K562 (cell line): ENCODE measurements around the gene CD300LD. TPM values are rescaled to one million over a fixed set of nuclear protein-coding genes. Genes with fewer than 3 reads are reported as not detected.

Source experiments
- ATAC-seq: fragments of 200-7000 bp; cut with Tn5 transposase; 3 replicates; pipeline ENCODE4 v1.9.1; 2020; ENCODE audit warnings: moderate library complexity
- BruUV-seq: library from RNA; stranded (reverse); fragments of 400-500 nt; replicated peaks from 2 replicates; lab custom pipeline; 2021; lab: Mats Ljungman, UMichigan
- CTCF ChIA-PET: fragments of 300-600 bp; formaldehyde crosslinking; extraction: SDS; loops from one replicate; lab custom pipeline; 2021; ENCODE audit warnings: low intra/inter-chr PET ratio; lab: Yijun Ruan, JAX
- POLR2A ChIA-PET: fragments of 300-600, 350-650 bp; sonication (Branson Sonifier 250); formaldehyde crosslinking; extraction: SDS; loops from one replicate; lab custom pipeline; 2021; ENCODE audit warnings: antibody characterized with exemption, inconsistent platforms; lab: Yijun Ruan, JAX
- DNase-seq, 4 experiments: peaks; one replicate each; pipeline versions ENCODE4 v3.0.0 to v3.0.0-alpha.2; 2011 to 2018; ENCODE audit warnings: low spot score in 3 of 4, mixed read lengths in 3 of 4; ENCODE audit errors: extremely low read depth in 1 of 4
- FAIRE-seq: peaks from 2 replicates; lab custom pipeline; 2011; peaks lifted over from hg19 to GRCh38; lab: Jason Lieb, UNC
- H2AFZ ChIP-seq: 2 replicates; pipeline ENCODE4 v1.6.0; 2011; ENCODE audit warnings: low read depth, low read length, control low read depth, inconsistent platforms
- H3K27ac ChIP-seq: fragments of 200-600 bp; 3 replicates; pipeline ENCODE4 v1.8.0; 2011; ENCODE audit warnings: low read depth, mild to moderate bottlenecking, control low read depth, inconsistent platforms, low read length, moderate library complexity, mixed read lengths; ENCODE audit errors: extremely low read depth
- H3K27me3 ChIP-seq, 2 experiments: fragments of 300-600 bp in 1 of 2; 2 replicates in 1 of 2; 3 replicates in 1 of 2; pipeline versions ENCODE4 v1.6.0 to v1.8.0; 2011; ENCODE audit warnings: inconsistent platforms in 2 of 2, low read length in 2 of 2, mild to moderate bottlenecking in 1 of 2, mixed read lengths in 1 of 2, moderate library complexity in 1 of 2; ENCODE audit not compliant: control insufficient read depth in 2 of 2, insufficient read depth in 2 of 2
- H3K36me3 ChIP-seq: fragments of 300-600 bp; 3 replicates; pipeline ENCODE4 v1.8.0; 2011; ENCODE audit warnings: mild to moderate bottlenecking, low read length, inconsistent platforms; ENCODE audit not compliant: control insufficient read depth, insufficient read depth
- H3K4me1 ChIP-seq, 2 experiments: fragments of 200-600 bp in 1 of 2; replicated peaks in 1 of 2; 2 replicates in 1 of 2; 3 replicates in 1 of 2; pipeline versions ENCODE4 v1.5.1 to v1.8.0; 2011; ENCODE audit warnings: inconsistent platforms in 2 of 2, low read length in 2 of 2, mild to moderate bottlenecking in 1 of 2, mixed read lengths in 1 of 2, moderate library complexity in 1 of 2; ENCODE audit not compliant: control insufficient read depth in 2 of 2, insufficient read depth in 2 of 2
- H3K4me2 ChIP-seq: 2 replicates; pipeline ENCODE4 v1.6.1; 2011; ENCODE audit warnings: low read length, control low read depth, inconsistent platforms, mixed read lengths; ENCODE audit not compliant: insufficient read depth
- H3K4me3 ChIP-seq: fragments of 200-600 bp; sonication (generic), shearing (Covaris generic); 2 replicates; pipeline ENCODE4 v1.5.1; 2016; ENCODE audit warnings: control low read depth, inconsistent platforms
- H3K79me2 ChIP-seq: fragments of 200-600 bp; 3 replicates; pipeline ENCODE4 v1.8.0; 2011; ENCODE audit warnings: low read length, inconsistent platforms; ENCODE audit not compliant: control insufficient read depth, insufficient read depth
- H3K9ac ChIP-seq, 2 experiments: 2 replicates each; pipeline versions ENCODE4 v1.6.0 to v1.6.1; 2011; ENCODE audit warnings: low read depth in 2 of 2, low read length in 2 of 2, control low read depth in 1 of 2, inconsistent platforms in 1 of 2, mild to moderate bottlenecking in 1 of 2, mixed read lengths in 1 of 2; ENCODE audit not compliant: insufficient read depth in 1 of 2
- H3K9me1 ChIP-seq: one replicate; pipeline ENCODE4 v1.6.0; 2011; ENCODE audit warnings: inconsistent platforms, mild to moderate bottlenecking, low read length, moderate library complexity; ENCODE audit not compliant: control insufficient read depth, insufficient read depth
- H3K9me3 ChIP-seq: replicated peaks from 2 replicates; pipeline ENCODE4 v1.5.1; 2011; ENCODE audit warnings: low read depth, low read length, inconsistent platforms; ENCODE audit not compliant: control insufficient read depth, insufficient read depth
- H4K20me1 ChIP-seq: replicated peaks from 2 replicates; pipeline ENCODE4 v1.6.1; 2011; ENCODE audit warnings: low read length, inconsistent platforms, mixed read lengths; ENCODE audit not compliant: control insufficient read depth, insufficient read depth
- KAT7 ChIP-seq: sonication (generic); formaldehyde crosslinking; IDR thresholded peaks from 2 replicates; pipeline ENCODE4 v1.8.0; 2022; ENCODE audit warnings: missing genetic modification reagents, mild to moderate bottlenecking, borderline replicate concordance
- KDM4B ChIP-seq, 2 experiments: fragments of 450-650 bp in 1 of 2; sonication (generic) in 1 of 2; IDR thresholded peaks; 2 replicates each; pipeline ENCODE4 v1.6.1; 2016 to 2017; ENCODE audit warnings: borderline replicate concordance in 2 of 2, antibody characterized with exemption in 1 of 2, low read depth in 1 of 2, mild to moderate bottlenecking in 1 of 2
- LCOR ChIP-seq: sonication (generic); formaldehyde crosslinking; IDR thresholded peaks from 2 replicates; pipeline ENCODE4 v1.8.0; 2022; ENCODE audit warnings: mild to moderate bottlenecking, missing genetic modification reagents
- SLC30A9 ChIP-seq: fragments of 250-450 bp; sonication (Bioruptor Pico); IDR thresholded peaks from 2 replicates; pipeline ENCODE4 v1.8.0; 2022; ENCODE audit warnings: mild to moderate bottlenecking, moderate library complexity
- TFE3 ChIP-seq: fragments of 450-650 bp; formaldehyde crosslinking; IDR thresholded peaks from 2 replicates; pipeline ENCODE4 v1.4.0; 2020; ENCODE audit warnings: mild to moderate bottlenecking, mixed read lengths
- ZC3H4 ChIP-seq: sonication (generic); formaldehyde crosslinking; IDR thresholded peaks from 2 replicates; pipeline ENCODE4 v1.9.0; 2021; ENCODE audit warnings: missing genetic modification reagents, borderline replicate concordance
- WGBS: fragments of 100-300 bp; shearing (Covaris generic); methylation state at CpG from one replicate; pipeline ENCODE4 v1.1.6; 2016; ENCODE audit warnings: low coverage, mixed read lengths; ENCODE audit not compliant: insufficient coverage; ENCODE audit errors: missing lambda C conversion rate; 5-methylcytosine and 5-hydroxymethylcytosine counted together
- in situ Hi-C: fragments of 300-500 bp; cut with MboI; formaldehyde crosslinking; loops from 4 replicates; pipeline ENCODE4 v1.15.0; 2018; ENCODE audit warnings: inconsistent platforms, mixed read lengths
- intact Hi-C: fragments of 100-400 bp; cut with micrococcal nuclease; formaldehyde crosslinking; loops from 2 replicates; pipeline ENCODE4 v1.14.2; 2022
- polyA plus RNA-seq, 8 experiments: library from polyadenylated mRNA; depleted of rRNA in 4 of 8; stranded (reverse) in 5 of 8; unstranded in 3 of 8; fragments of >200 nt; fragmentation: Nextera tagmentation in 2 of 8; fragmentation: Illumina TruSeq in 1 of 8; extraction: Ambion mirVana in 2 of 8; extraction: Trizol in 1 of 8; gene quantifications; 2 replicates each; pipeline versions ENCODE4 v1.2.1 to v1.2.3, GENCODE V29; 2011 to 2014; ENCODE audit warnings: inconsistent platforms in 1 of 8, missing spikeins in 1 of 8
- total RNA-seq, 7 experiments: library from RNA; depleted of rRNA in 6 of 7; stranded (reverse); fragments of >200 nt in 6 of 7; fragmentation: Illumina TruSeq in 2 of 7; extraction: Trizol in 2 of 7; gene quantifications; 2 replicates each; pipeline versions ENCODE4 v1.2.1 to v1.2.3, GENCODE V29; 2011 to 2021; ENCODE audit warnings: low replicate concordance in 1 of 7

Gene CD300LD
- total and polyA plus RNA-seq, 9 of the 15 experiments (the other 6 are each of a cell fraction or from before 2014, with no cell fraction given): not detected

GRCh38 chr17:74598346-74599022 is 6.4 kb upstream of the CD300LD start:
- in situ Hi-C loops: loop anchor here (10.0 kb wide), 1 partner anchor 224 kb away; no protein-coding TSS in a partner anchor
- 0% methylated on average over 2 of the region's 4 CpGs for WGBS
- BruUV-seq: no TSS peak
- no peak for FAIRE-seq
- CTCF ChIA-PET: no interaction called here
- H4K20me1 ChIP-seq: no peaks in the 10 kb centered on the region
- peaks cover 0 to 23% of the 10 kb centered on the region in 2 experiments; a peak in 2 of 5 replicates for H3K27me3 ChIP-seq
- no peaks in the 10 kb centered on the region for H3K36me3 ChIP-seq
- no peak for TF ChIP-seq SLC30A9 (CRISPR knock-in tag)
- TF ChIP-seq LCOR (CRISPR knock-in tag): no peak
- TF ChIP-seq ZC3H4: no peak
- TF ChIP-seq KDM4B (IDR thresholded peaks at IDR 0.05; ENCODE audit: borderline replicate concordance in 2 of 2, low read depth in 1 of 2): no peak
- no peak for TF ChIP-seq TFE3 (CRISPR knock-in tag)
- no peak for TF ChIP-seq KAT7
- TF ChIP-seq, all 486 proteins: peak for 0
- Histone ChIP-seq H3K4me1 (no peaks in the 10 kb centered on the region), H3K4me3 (no peak overlapping the region), H2AFZ (no peak overlapping the region), H3K27ac (no peak overlapping the region), H3K9me3 (no peaks in the 10 kb centered on the region), H3K9ac (no peak overlapping the region), H3K79me2 (no peaks in the 10 kb centered on the region), H3K4me2 (no peak overlapping the region), H3K9me1 (no peaks in the 10 kb centered on the region)
- intact Hi-C loops: no loop called here
- no peak for DNase-seq
- ATAC-seq: no peak
- POLR2A ChIA-PET: no interaction called here
